GM21619 (cell line): ENCODE measurements around the gene PRSS21.

ENCODE experiments used
- ATAC-seq: cut with Tn5 transposase; IDR thresholded peaks from one replicate; pipeline ENCODE4 v1.9.1; 2021; ENCODE audit not compliant: unreplicated experiment

Gene PRSS21

DNA sequence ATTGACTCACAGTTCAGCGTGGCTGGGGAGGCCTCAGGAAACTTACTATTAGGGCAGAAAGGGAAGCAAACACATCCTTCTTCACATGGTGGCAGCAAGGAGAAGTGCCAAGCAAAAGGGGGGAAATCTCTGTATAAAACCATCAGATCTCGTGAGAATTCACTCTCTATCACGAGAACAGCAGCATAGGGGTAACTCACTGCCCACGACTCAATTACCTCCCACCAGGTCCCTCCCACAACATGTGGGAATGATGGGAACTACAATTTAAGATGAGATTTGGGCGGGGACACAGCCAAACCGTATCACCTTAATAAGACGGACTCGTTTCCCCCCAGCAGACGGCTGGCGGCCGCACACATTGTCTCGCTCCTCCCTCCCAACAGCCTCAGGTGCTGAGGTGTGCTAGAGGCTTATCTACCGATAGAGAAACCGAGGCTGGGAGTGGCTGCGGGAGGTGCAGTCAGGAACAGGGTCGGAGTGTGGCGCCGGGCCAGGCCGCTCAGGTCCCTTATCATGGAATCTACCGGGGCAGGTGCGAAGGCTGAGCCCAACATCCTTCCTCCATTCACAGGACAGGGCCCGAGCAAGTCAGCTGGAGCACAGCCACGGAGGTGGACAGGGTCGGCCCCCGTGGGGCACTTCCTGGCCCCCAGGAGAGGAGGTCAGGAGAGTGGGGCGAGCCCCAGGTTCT, 8.2 kb downstream of the PRSS21 start:
- ATAC-seq = no peak

DNA sequence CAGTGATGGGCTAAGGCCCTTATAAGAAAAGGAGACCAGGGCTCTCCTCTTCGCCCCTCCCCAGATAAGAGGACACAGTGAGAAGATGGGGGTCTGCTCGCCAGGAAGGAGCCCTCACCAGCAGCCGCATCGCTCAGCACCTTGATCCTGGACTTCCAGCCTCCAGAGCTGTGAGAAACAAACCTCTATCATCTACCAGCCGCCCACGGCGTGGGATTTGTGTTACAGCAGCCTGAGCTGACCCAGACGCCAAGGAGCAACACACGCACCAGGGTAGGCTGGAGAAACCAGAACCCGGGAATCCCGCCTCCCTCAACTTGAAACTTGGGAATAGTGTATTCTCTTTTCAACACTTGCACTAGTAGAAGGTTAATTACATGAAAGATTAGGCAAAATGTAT, 8.9 kb downstream of the PRSS21 start:
- ATAC-seq = no peak

DNA sequence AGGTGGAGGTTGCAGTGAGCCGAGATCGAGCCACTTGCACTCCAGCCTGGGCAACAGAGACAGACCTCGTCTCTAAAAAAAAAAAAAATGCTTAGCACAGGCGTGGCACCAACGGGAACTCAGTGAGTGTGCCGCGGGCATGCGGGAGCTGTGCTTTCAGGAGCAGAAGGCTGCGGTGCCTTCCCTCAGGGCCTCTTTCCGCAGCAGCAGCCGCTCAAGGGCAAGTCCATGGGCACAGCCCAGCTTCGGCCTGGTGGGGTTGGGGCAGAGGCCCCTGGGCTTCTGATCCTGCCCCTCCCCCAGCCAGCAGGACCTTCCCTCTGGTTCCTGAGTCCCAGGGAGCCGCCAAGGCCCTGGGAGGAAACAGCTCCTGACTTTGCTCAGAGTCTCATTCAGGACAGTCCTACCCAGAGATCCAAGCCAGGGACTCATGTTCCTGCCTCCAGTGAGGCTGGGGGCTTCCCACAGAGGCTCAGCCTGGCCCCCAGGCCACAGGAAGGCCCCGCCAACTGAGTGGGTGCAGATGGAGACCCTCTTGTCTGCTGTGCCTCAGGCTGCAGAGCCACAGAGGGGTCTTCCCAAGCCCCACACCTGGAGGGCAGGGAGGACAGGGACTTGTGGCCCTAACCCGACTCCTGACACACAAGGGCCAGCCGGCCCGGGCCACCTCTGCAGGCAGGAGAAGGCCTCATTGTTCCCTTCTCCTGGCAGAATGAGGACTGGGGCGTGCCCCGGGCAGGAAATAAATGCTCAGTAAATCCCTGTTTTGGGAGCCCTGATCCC, 9.7 kb downstream of the PRSS21 start:
- ATAC-seq = no peak

GRCh38 chr16:2827374-2827791, 10.3 kb downstream of the PRSS21 start:
- ATAC-seq = no peak

GRCh38 chr16:2827831-2828520, 10.9 kb downstream of the PRSS21 start:
- ATAC-seq = no peak

- ATAC-seq = no peak
These were observed 11.4 kb downstream of the PRSS21 start for GRCh38 chr16:2828521-2828840.

- no peak for ATAC-seq
These were observed 11.9 kb downstream of the PRSS21 start for GRCh38 chr16:2828876-2829430.

GRCh38 chr16:2829501-2830354, 12.7 kb downstream of the PRSS21 start, which contains the start of gene ZG16B:
TSS of gene ZG16B (plus strand) at chr16:2830303. CDS start at chr16:2830442, 139 bp downstream.
- ATAC-seq = no peak

DNA sequence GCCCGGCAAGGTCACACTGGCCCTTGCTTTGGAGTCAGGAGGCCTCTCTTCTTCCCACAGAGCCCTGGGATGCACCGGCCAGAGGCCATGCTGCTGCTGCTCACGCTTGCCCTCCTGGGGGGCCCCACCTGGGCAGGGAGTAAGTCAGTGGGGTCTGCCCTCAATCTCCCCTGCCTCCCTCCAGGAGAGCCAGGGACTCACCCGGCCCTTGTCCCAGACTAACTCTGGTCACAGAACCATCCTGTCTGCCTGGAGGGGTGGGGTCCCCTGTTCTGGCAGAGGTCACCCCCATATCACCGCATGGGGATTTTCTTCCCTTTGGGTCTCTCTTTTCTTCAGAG, 13.3 kb downstream of the PRSS21 start:
- ATAC-seq = no peak

DNA sequence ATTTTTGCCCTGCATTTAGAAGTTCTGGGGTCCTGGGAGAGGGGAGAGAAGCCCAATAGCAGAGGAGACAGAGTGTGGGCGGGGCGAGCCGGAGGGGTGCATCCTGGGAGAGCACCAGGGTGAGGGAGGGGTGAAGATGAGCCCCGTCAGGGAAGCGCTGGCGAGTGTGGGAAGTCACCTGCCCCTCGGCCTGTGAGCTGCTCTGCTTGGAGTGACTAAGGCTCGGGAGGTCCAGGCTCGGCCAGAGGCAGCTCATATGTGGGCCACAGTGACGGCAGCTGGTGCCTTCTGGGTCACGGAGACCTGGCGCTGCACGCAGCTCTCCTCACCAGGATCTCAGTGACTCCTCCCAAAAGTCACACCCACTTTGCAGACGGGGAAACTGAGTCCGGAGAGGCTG, 14.2 kb downstream of the PRSS21 start:
- ATAC-seq = no peak

- ATAC-seq = no peak
These were observed 16.7 kb downstream of the PRSS21 start for GRCh38 chr16:2833776-2834175.

GRCh38 chr16:2834968-2835367, 17.9 kb downstream of the PRSS21 start:
- no peak for ATAC-seq

- no peak for ATAC-seq
These were observed 18.8 kb downstream of the PRSS21 start for GRCh38 chr16:2835638-2836493.

- ATAC-seq = no peak
These were observed 19.8 kb downstream of the PRSS21 start for GRCh38 chr16:2836646-2837508.

DNA sequence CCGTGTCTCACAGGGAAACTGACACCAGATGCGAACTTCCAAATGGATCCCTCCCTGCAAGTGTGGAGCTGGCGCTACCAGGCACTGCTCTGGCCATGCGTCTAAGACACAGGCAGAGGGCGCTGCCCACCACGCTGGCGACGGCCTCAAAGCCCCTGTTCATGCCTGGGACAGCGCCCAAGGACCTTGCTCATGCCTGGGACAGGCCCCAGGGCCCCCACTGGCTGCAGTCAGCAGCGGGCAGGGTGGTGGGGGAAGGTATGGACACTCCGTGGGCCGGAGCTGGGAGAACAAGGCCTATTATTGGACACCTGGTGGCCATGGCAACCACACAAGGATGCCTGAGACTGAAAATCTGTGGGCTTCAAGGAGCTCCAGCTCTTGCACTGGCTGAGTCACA, 21.9 kb downstream of the PRSS21 start:
- ATAC-seq = no peak

- no peak for ATAC-seq
These were observed 22.8 kb downstream of the PRSS21 start for GRCh38 chr16:2839650-2840450.

- no peak for ATAC-seq
These were observed 23.9 kb downstream of the PRSS21 start for GRCh38 chr16:2840914-2841313.
